NCI-H460 (cell line): Measurements from ENCODE around the gene TRAF4. TPM values are rescaled to one million over a fixed set of nuclear protein-coding genes. Genes with fewer than 3 reads are reported as not detected.
A peak's percentile ranks its signal among the peaks of the same experiment; 100 is the strongest.

Experiments used
- DNase-seq: peaks from one replicate; pipeline ENCODE4 v3.0.0-alpha.2; 2016; ENCODE audit warnings: low read depth; ENCODE audit errors: extremely low read depth
- polyA plus RNA-seq: library from polyadenylated mRNA; depleted of rRNA; stranded (reverse); fragments of >200 nt; gene quantifications from 2 replicates; pipeline ENCODE4 v1.2.3, GENCODE V29; 2014; cell fraction: nucleus; rRNA removed
- total RNA-seq: library from RNA; depleted of rRNA; stranded (reverse); fragments of >200 nt; shearing (Covaris generic); gene quantifications from 2 replicates; pipeline ENCODE4 v1.2.3, GENCODE V29; 2014; rRNA removed

The TRAF4 gene
- 79.4 and 83.4 TPM in 2 replicates for total RNA-seq
- 293 and 327 TPM in 2 replicates for polyA plus RNA-seq

DNA sequence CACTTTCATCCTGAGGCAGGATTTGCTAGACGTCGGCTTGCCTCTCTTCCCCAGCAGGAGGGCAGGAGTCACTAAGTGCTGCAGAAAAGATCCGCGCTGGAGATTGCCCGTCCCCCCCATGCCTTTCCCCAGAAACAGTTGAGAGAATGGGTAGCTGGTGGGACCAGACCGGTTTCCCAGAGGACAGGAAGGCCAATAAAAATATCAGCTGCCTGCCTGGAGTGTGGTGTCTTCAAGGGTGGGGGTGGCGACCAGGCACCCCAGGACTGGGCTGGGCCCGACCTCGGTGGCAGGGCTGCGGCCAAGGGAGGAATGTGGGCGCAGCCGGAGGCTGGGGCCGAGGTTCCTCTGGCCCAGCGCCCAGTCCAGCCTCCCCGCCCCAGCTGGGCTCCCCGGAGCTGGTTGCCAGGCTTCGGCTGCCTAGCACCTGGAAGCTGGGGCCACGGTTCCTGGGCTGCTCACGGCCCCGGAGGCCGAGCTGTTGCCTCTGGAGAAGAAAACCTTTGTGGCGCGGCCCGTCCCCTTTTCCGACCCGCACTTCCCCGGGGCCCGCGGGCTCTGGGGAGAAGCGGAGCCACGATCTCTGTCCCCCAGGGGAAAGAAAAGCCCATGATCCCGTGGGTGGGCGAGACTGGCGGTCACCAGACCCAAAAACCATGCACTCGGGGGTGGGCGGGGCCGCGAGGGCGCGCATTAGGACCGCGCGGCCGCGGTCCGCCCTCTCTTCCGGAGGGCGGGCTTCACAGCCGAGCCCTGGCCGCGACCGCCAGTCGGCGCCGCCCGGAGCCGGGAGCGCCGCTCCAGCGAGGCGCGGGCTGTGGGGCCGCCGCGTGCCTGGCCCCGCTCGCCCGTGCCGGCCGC lies at the start of gene TRAF4:
Gene TRAF4 (plus strand): TSS at position 769 of the 861 bp plus-strand sequence. CDS start 102 bp downstream, outside the sequence.
- peak; percentile 80 for DNase-seq

GRCh38 chr17:28698253-28698941 lies 45.4 kb upstream of the TRAF4 start:
- no peak for DNase-seq

GRCh38 chr17:28700278-28700677 lies 43.5 kb upstream of the TRAF4 start:
- no peak for DNase-seq

DNA sequence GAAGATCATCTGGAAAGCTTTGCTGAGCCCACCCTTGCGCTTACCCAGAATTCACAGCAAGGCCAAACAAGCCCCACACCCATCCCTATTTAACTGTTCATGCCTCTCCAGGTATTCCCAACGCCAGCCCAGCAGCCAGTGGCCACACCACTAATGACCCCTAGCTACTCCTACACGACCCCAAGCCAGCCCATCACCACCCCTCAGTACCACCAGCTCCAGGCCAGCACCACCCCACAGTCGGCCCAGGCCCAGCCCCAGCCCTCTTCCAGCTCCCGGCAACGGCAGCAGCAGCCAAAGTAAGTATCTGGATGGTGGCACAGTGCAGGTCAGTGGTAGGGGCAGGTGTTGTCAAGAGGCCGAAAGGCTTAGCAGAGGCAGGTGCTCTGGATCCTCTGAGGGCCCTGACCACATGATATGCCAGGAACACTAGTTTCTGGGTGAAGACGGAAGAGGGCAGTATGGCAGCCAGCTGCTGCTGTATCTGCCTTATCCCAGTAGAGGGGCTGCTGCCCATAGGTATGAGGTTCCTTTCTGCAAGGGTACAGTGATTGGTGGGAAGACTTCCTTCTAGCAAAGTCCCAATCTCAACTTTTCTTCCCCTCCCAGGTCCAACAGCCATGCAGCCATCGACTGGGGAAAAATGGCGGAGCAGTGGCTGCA lies 42.9 kb upstream of the TRAF4 start:
- DNase-seq, result no peak

DNA sequence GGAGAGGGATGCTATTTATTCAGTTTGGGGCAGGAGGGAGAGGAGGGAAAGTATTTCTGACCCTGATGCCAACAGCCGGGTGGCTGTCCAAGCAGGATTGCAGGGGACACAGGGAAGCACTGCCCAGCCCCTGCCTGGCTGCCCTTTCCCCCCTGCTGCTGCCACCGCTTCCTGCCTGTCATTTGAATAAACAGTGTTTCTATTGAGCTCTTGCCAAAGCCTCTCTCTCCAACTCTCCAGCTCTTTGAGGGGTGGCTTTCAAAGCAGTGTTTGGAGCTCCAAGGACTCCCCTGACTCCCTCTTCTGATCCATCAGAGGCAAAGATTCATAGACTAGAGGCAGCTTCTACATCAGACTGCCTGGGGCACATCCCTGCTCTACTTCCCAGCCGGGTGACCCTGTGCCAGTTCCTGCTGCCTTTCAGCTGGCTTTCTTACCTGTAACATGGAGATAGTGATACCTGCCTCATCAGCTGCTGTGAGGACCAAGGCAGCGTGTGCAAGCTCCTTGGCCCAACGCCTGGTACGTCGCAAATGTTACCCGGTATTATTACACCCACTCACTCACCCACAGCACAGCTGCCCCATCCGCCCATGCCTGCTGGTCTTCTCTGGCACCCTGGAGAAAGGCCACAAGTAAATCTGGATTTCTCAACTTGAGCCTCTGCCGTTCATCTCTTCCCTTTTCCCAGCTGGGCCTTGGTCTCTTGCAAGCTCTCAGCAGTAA lies 41.6 kb upstream of the TRAF4 start:
- DNase-seq, result no peak

GRCh38 chr17:28702752-28703150 lies 41.1 kb upstream of the TRAF4 start:
- DNase-seq, result no peak

- no peak for DNase-seq
Measured at GRCh38 chr17:28703552-28704218, 40.1 kb upstream of the TRAF4 start.

DNA sequence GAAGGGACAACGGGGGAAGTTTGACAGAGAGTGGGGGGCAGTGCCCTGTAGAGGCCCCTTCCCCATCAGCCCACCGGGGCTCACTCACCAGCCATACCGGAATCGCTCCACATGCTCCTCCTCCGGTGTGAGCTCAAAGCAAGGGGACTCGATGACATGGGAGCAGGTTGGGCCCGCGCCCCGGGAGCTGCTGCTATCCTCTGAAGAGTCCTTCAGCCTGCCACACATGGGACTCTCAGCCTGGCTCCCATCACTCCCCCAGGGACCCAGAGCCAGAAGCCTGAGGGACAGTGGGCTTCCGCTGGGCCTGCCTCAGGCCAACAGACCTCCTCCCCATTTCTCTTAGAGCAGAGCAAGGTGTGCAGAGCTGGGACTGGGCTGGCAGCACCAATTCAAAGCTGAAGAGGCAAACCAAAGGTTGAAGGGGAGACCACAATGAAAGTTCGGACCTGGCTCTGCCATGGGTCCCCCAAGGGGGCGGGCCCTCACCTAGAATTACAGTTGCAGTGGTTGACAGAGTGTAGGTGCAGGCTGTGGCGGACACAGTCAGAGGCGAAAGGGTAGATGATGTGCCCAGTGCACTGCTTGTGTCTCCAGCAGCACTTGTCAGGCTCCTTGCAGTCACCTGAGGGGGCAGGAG lies 39.5 kb upstream of the TRAF4 start:
- no peak for DNase-seq

- DNase-seq, result no peak
Measured at GRCh38 chr17:28705074-28705659, 38.6 kb upstream of the TRAF4 start.

GRCh38 chr17:28705728-28706334 lies 38.0 kb upstream of the TRAF4 start:
- DNase-seq, result no peak

- no peak for DNase-seq
Measured at GRCh38 chr17:28706471-28707338, 37.1 kb upstream of the TRAF4 start.

GRCh38 chr17:28707339-28707720 lies 36.5 kb upstream of the TRAF4 start:
- DNase-seq, result no peak

DNA sequence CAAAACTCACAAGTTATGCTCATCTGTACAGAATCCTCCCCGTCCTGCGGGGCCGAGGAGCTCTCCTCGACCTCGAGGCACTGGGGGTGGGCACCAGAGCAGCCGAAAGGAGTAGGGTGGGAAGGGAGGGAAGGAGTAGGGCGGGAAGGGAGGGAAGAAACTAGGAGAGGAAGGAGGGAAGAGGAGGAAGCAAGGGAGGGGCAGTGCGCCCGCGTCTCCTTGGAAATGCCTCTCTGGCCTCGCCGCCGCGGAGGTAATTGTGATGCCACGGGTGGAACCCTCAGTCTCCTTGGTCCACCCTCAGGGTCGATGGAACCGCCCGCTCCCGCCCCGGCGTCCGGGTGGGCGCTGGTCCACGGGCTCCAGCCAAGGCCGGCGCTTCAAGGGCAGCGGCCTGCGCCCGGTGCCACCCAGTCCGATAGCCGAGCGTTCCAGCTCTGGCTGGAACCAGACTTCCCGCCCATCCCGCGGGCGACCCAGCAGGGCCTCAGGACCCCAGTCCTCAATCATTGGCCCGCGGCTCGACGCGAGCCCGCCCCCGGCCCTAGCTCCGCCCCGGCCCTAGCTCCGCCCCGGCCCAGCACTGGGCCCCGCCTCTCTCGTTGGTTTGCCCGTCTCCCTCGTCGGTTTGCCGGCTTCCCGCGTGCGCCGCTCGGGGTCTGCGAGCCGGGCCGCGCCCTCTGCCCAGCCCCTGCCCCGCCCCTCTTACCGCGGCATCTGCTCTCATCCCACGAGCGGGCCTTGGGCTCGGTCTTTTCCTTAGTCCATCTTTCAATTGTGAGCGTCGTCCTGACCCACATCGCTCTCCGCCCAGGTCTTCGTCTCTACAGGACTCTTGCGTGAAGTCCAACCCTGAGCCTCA lies 32.7 kb upstream of the TRAF4 start:
- peak; percentile 86 for DNase-seq

DNA sequence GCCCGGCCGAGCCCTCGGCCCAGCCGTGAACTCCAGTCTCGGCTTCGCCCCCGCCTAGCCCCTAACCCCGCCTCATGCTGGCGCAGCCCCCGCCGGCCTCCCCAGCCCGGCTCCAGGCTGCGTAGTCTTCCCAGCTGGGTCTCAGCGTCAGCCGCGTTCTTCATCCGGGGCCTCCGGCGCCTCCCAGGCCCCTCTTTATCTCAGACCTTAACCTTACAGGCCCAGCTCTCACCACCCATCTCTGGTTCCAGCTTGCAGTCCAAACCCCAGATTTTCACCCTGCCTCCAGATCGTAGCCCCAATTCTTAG lies 32.1 kb upstream of the TRAF4 start, which contains the start of gene PROCA1:
Gene PROCA1 (minus strand): TSS at position 166 of the 309 bp plus-strand sequence. CDS start 228 bp downstream, outside the sequence.
- no peak for DNase-seq

GRCh38 chr17:28712032-28712704 lies 31.6 kb upstream of the TRAF4 start:
- no peak for DNase-seq

- DNase-seq, result no peak
Measured at GRCh38 chr17:28712705-28713415, 31.0 kb upstream of the TRAF4 start.
